ENCODE measurements around the gene FAM135A. TPM values are rescaled to one million over a fixed set of nuclear protein-coding genes. Genes with fewer than 3 reads are reported as not detected.

FAM135A gene
- total and polyA plus RNA-seq, 2 of the 13 experiments (the other 11 are each of a cell fraction or from before 2014, with no cell fraction given), result 26.9 to 31.5 TPM

DNA sequence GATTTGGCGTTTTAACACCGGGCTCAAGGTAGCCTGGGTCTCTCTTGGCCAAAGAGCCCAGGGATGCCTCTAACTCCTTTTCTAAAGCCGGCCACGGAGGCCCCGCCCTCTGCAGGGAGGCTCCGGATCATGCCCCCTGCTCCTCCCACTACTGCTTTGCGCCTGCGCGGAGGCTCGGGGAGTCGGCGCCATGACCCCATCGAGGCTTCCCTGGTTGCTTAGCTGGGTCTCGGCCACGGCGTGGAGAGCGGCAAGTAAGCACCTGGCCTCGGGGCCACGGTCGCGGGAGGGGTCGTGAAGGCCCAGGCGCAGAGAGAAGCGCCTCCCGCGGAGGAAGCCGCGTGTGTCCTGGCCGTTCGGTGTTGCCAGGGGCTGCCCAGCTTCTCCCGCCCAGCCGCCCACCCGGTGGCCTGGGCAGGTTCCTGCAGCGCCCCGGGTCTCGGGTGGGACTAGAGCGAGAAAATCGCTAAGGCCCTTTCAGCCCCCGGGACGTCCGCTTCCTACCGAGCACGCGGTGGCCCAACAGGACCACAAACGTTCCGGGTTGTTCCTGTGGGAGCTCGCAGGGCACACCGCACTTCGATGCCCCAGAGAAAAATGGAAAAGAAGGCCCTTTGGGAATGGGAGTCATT is 153.6 kb downstream of the FAM135A start, which contains the start of gene SDHAF4 (continued):
- TF ChIP-seq CHCHD3 (CRISPR knock-in tag; IDR thresholded peaks at IDR 0.05), result 0 out of 2 replicates have a peak, but pooled peaks have one; percentile 46
- no peak for TF ChIP-seq ZNF652 (CRISPR knock-in tag; IDR thresholded peaks at IDR 0.05; ENCODE audit: borderline replicate concordance, low read depth)
- TF ChIP-seq ZNF556 (CRISPR knock-in tag; IDR thresholded peaks at IDR 0.05; ENCODE audit: borderline replicate concordance), result peak; percentile 68; the same call in 1 of the 2 replicates
- TF ChIP-seq, protein P1, sequence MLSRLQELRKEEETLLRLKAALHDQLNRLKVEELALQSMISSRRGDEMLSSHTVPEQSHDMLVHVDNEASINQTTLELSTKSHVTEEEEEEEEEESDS (CRISPR knock-in tag; IDR thresholded peaks at IDR 0.05; ENCODE audit: borderline replicate concordance), result no peak
- TF ChIP-seq ZNF354B (CRISPR knock-in tag; IDR thresholded peaks at IDR 0.05), result no peak
- no peak for TF ChIP-seq GTF2F1 (IDR thresholded peaks at IDR 0.05; ENCODE audit: low read length)
- no peak for TF ChIP-seq SYNCRIP (IDR thresholded peaks at IDR 0.05; ENCODE audit: insufficient read depth, low read depth, low read length)
- TF ChIP-seq MTF1 (CRISPR knock-in tag; IDR thresholded peaks at IDR 0.05), result no peak
- TF ChIP-seq STAG1 (CRISPR knock-in tag; IDR thresholded peaks at IDR 0.05), result no peak
- TF ChIP-seq GLI4 (CRISPR knock-in tag; IDR thresholded peaks at IDR 0.05; ENCODE audit: borderline replicate concordance), result no peak
- TF ChIP-seq, protein P2, sequence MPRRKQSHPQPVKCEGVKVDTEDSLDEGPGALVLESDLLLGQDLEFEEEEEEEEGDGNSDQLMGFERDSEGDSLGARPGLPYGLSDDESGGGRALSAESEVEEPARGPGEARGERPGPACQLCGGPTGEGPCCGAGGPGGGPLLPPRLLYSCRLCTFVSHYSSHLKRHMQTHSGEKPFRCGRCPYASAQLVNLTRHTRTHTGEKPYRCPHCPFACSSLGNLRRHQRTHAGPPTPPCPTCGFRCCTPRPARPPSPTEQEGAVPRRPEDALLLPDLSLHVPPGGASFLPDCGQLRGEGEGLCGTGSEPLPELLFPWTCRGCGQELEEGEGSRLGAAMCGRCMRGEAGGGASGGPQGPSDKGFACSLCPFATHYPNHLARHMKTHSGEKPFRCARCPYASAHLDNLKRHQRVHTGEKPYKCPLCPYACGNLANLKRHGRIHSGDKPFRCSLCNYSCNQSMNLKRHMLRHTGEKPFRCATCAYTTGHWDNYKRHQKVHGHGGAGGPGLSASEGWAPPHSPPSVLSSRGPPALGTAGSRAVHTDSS (CRISPR knock-in tag; conservative IDR thresholded peaks at IDR 0.05), result no peak
- 0 out of 2 replicates have a peak, but pooled peaks have one; percentile 20 for TF ChIP-seq ZNF251 (CRISPR knock-in tag; IDR thresholded peaks at IDR 0.05)
- 0 out of 2 replicates have a peak, but pooled peaks have one; percentile 60 for TF ChIP-seq ZNF572 (CRISPR knock-in tag; IDR thresholded peaks at IDR 0.05)
- TF ChIP-seq HNF4G (IDR thresholded peaks at IDR 0.05; ENCODE audit: borderline replicate concordance, low read depth, low read length), result no peak
- 0 out of 2 replicates have a peak, but pooled peaks have one; percentile 32 for TF ChIP-seq HNF4G (CRISPR knock-in tag; IDR thresholded peaks at IDR 0.05; ENCODE audit: borderline replicate concordance, low read depth)
- TF ChIP-seq, protein P3, sequence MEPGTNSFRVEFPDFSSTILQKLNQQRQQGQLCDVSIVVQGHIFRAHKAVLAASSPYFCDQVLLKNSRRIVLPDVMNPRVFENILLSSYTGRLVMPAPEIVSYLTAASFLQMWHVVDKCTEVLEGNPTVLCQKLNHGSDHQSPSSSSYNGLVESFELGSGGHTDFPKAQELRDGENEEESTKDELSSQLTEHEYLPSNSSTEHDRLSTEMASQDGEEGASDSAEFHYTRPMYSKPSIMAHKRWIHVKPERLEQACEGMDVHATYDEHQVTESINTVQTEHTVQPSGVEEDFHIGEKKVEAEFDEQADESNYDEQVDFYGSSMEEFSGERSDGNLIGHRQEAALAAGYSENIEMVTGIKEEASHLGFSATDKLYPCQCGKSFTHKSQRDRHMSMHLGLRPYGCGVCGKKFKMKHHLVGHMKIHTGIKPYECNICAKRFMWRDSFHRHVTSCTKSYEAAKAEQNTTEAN (CRISPR knock-in tag; conservative IDR thresholded peaks at IDR 0.05), result peak; percentile 45; the same call in 1 of the 2 replicates
- TF ChIP-seq KLF6 (CRISPR knock-in tag; IDR thresholded peaks at IDR 0.05), result peak; percentile 63; the same call in 1 of the 2 replicates
- TF ChIP-seq FOSL1 (CRISPR knock-in tag; IDR thresholded peaks at IDR 0.05; ENCODE audit: borderline replicate concordance), result no peak; the same call in 1 of the 2 replicates
- peak; percentile 89; the same call in 1 of the 2 replicates for TF ChIP-seq ZNF619 (CRISPR knock-in tag; IDR thresholded peaks at IDR 0.05)
- peak; percentile 68 for TF ChIP-seq XRCC5 (optimal IDR thresholded peaks at IDR 0.05; ENCODE audit: low read length)
- peak; percentile 90 for TF ChIP-seq ARNT2 (CRISPR knock-in tag; IDR thresholded peaks at IDR 0.05; ENCODE audit: low read depth)
- TF ChIP-seq, protein P4, sequence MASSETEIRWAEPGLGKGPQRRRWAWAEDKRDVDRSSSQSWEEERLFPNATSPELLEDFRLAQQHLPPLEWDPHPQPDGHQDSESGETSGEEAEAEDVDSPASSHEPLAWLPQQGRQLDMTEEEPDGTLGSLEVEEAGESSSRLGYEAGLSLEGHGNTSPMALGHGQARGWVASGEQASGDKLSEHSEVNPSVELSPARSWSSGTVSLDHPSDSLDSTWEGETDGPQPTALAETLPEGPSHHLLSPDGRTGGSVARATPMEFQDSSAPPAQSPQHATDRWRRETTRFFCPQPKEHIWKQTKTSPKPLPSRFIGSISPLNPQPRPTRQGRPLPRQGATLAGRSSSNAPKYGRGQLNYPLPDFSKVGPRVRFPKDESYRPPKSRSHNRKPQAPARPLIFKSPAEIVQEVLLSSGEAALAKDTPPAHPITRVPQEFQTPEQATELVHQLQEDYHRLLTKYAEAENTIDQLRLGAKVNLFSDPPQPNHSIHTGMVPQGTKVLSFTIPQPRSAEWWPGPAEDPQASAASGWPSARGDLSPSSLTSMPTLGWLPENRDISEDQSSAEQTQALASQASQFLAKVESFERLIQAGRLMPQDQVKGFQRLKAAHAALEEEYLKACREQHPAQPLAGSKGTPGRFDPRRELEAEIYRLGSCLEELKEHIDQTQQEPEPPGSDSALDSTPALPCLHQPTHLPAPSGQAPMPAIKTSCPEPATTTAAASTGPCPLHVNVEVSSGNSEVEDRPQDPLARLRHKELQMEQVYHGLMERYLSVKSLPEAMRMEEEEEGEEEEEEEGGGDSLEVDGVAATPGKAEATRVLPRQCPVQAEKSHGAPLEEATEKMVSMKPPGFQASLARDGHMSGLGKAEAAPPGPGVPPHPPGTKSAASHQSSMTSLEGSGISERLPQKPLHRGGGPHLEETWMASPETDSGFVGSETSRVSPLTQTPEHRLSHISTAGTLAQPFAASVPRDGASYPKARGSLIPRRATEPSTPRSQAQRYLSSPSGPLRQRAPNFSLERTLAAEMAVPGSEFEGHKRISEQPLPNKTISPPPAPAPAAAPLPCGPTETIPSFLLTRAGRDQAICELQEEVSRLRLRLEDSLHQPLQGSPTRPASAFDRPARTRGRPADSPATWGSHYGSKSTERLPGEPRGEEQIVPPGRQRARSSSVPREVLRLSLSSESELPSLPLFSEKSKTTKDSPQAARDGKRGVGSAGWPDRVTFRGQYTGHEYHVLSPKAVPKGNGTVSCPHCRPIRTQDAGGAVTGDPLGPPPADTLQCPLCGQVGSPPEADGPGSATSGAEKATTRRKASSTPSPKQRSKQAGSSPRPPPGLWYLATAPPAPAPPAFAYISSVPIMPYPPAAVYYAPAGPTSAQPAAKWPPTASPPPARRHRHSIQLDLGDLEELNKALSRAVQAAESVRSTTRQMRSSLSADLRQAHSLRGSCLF (CRISPR knock-in tag; IDR thresholded peaks at IDR 0.05; ENCODE audit: borderline replicate concordance), result 0 out of 2 replicates have a peak, but pooled peaks have one; percentile 59
- peak; percentile 64; the same call in 1 of the 2 replicates for TF ChIP-seq SP4 (CRISPR knock-in tag; IDR thresholded peaks at IDR 0.05)
